Parathyroid adenoma (tissue), 2 donors: ENCODE results near the gene ADI1.

Experiments
- H2AFZ ChIP-seq: fragments of 300-600 bp; sonication (generic); one replicate; pipeline ENCODE4 v1.7.0; 2017; ENCODE audit warnings: antibody characterized with exemption, mild to moderate bottlenecking
- H3K27ac ChIP-seq: fragments of 300-600 bp; sonication (generic); one replicate; pipeline ENCODE4 v1.7.0; 2017
- H3K27me3 ChIP-seq: fragments of 300-600 bp; sonication (generic); one replicate; pipeline ENCODE4 v1.7.0; 2017; ENCODE audit warnings: low read length; ENCODE audit not compliant: control insufficient read depth, insufficient read depth
- H3K36me3 ChIP-seq: fragments of 300-600 bp; sonication (generic); one replicate; pipeline ENCODE4 v1.7.0; 2017; ENCODE audit warnings: low read length; ENCODE audit not compliant: control insufficient read depth, insufficient read depth
- H3K4me1 ChIP-seq: fragments of 300-600 bp; sonication (generic); one replicate; pipeline ENCODE4 v1.7.0; 2017; ENCODE audit warnings: control low read depth
- H3K4me2 ChIP-seq: fragments of 300-600 bp; sonication (generic); one replicate; pipeline ENCODE4 v1.7.0; 2017; ENCODE audit warnings: low read length
- H3K4me3 ChIP-seq: fragments of 300-600 bp; sonication (generic); one replicate; pipeline ENCODE4 v1.7.0; 2017; ENCODE audit warnings: low read depth, low read length
- H3K79me2 ChIP-seq: fragments of 300-600 bp; sonication (generic); one replicate; pipeline ENCODE4 v1.7.0; 2017; ENCODE audit warnings: control low read depth
- H3K9ac ChIP-seq: fragments of 300-600 bp; sonication (generic); one replicate; pipeline ENCODE4 v1.7.0; 2017; ENCODE audit warnings: mild to moderate bottlenecking
- H3K9me3 ChIP-seq: fragments of 300-600 bp; sonication (generic); one replicate; pipeline ENCODE4 v1.7.0; 2017; ENCODE audit warnings: low read length; ENCODE audit not compliant: control insufficient read depth
- CTCF ChIP-seq: fragments of 300-600 bp; sonication (generic); IDR thresholded peaks from one replicate; pipeline ENCODE4 v1.7.0; 2017; ENCODE audit warnings: antibody characterized with exemption, mild to moderate bottlenecking
- donor health status: primary hyperparathyroidism.

The ADI1 gene

DNA sequence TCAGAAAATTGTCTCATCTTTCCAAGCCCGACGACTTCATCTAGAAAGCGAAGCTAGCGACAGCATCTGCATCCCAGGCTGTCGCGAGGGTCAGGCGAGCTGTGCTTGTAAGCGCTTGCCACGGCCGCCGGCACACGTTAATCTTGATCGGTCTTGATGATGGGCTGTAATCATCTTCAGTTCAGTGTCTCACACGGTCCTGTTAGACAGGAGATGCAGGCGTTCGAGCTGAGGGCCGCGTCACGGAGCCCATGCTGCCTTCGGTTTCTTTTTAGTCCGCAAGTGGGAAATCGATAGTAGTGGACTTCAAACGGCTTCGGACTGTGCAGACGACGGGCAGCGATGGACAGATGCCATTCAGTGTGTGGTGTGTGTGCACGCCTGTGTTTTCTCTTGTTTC is 43.6 kb downstream of the ADI1 start:
- no peak overlapping the region for H3K9ac ChIP-seq
- H3K27ac ChIP-seq: no peak overlapping the region
- no peaks in the 10 kb centered on the region for H3K36me3 ChIP-seq

GRCh38 chr2:3472966-3473365 is 46.4 kb downstream of the ADI1 start:
- no peak overlapping the region for H3K9ac ChIP-seq
- H3K36me3 ChIP-seq: no peaks in the 10 kb centered on the region
- TF ChIP-seq CTCF: no peak
- H3K4me3 ChIP-seq: no peak overlapping the region
- H3K79me2 ChIP-seq: peaks cover 2% of the 10 kb centered on the region
- peak overlapping the region; percentile 50 for H3K4me2 ChIP-seq
- H2AFZ ChIP-seq: peak overlapping the region; percentile 16
- no peaks in the 10 kb centered on the region for H3K9me3 ChIP-seq
- no peaks in the 10 kb centered on the region for H3K27me3 ChIP-seq
- H3K27ac ChIP-seq: peak overlapping the region; percentile 36
- peaks cover 7% of the 10 kb centered on the region for H3K4me1 ChIP-seq

More for the DNA sequence above, 43.6 kb downstream of the ADI1 start:
- Histone ChIP-seq H3K27me3 (no peaks in the 10 kb centered on the region), H3K79me2 (peaks cover 2% of the 10 kb centered on the region), H3K9me3 (no peaks in the 10 kb centered on the region), H3K4me3 (no peak overlapping the region), H3K4me2 (no peak overlapping the region), H3K4me1 (peaks cover 7% of the 10 kb centered on the region), H2AFZ (no peak overlapping the region)
- no peak for TF ChIP-seq CTCF

DNA sequence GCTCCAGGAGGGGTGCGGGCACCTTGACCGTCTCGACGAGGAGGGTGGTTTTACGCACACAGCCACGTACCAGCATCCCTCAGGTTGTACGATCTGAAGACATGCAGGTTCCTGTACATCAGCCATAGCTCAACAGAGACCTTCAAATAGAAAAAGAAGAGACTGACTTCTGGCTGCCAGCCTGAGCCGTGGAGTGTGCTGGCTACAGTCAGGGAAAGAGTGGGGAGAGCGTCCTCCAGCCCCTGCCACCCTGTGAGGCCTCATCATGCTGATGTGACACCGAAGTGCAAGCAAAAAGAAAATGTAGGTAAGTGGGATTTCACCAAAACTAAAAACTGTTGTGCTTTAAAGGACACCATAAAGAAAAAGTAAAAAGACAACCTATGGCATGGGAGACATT is 47.0 kb downstream of the ADI1 start:
- no peak overlapping the region for H3K9ac ChIP-seq
- peaks cover 2% of the 10 kb centered on the region for H3K79me2 ChIP-seq
- no peak for TF ChIP-seq CTCF
- no peak overlapping the region for H3K4me3 ChIP-seq
- H2AFZ ChIP-seq: no peak overlapping the region
- peak overlapping the region; percentile 50 for H3K4me2 ChIP-seq
- no peaks in the 10 kb centered on the region for H3K27me3 ChIP-seq
- H3K9me3 ChIP-seq: no peaks in the 10 kb centered on the region
- H3K27ac ChIP-seq: no peak overlapping the region
- H3K4me1 ChIP-seq: peaks cover 7% of the 10 kb centered on the region
- no peaks in the 10 kb centered on the region for H3K36me3 ChIP-seq

DNA sequence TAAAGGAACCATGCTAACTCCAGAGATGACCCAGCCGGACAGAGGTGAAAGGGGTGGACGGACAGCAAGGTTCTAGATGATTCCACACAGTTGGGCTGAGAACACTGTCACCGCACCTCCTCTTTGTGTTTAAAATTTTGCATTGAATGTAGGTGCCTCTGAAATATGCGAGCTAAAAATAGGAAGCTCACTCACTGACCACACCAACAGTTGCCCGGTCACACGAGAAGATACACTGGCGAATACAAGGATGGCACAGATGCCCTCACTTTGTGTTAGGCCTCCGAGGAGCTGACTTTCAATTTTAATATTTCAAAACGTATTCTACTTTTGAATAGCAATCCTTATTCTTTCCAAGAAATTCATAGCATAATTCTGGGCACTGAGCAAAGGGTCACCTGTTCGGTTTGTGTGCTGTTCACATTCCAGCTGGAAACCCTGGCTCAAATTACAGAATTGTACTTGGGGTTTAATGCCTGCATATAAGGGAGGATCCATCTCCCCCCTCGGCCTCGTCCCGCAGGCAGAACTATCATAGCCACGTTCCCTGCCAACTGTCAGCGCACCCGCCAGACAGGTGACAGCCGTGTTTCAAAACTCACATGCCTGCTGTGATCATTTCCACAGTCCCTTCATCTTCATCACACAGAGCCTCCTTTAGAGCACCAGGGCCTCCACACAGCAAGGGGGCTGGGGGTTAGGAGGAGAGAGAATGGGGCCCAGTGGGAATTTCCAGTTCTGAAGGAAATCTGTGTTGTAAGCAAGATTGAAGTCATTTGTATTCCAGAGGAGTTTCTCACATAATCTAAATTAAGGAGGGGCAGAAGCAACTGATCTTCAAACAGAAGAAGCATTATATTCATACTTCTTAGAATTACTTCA is 48.2 kb downstream of the ADI1 start:
- H3K9me3 ChIP-seq: no peaks in the 10 kb centered on the region
- H2AFZ ChIP-seq: no peak overlapping the region
- no peak overlapping the region for H3K4me3 ChIP-seq
- H3K9ac ChIP-seq: no peak overlapping the region
- H3K27me3 ChIP-seq: no peaks in the 10 kb centered on the region
- H3K36me3 ChIP-seq: no peaks in the 10 kb centered on the region
- peaks cover 7% of the 10 kb centered on the region for H3K4me1 ChIP-seq
- TF ChIP-seq CTCF: no peak
- H3K27ac ChIP-seq: peak overlapping the region; percentile 49
- H3K79me2 ChIP-seq: peaks cover under 1% of the 10 kb centered on the region
- H3K4me2 ChIP-seq: no peak overlapping the region
